K562 (cell line): ENCODE results near the gene RASIP1. TPM values are rescaled to one million over a fixed set of nuclear protein-coding genes. Genes with fewer than 3 reads are reported as not detected.

Experiments
- CTCFL ChIP-seq: IDR thresholded peaks from 2 replicates; pipeline ENCODE4 v1.6.1; 2011; ENCODE audit warnings: borderline replicate concordance, low read depth, mild to moderate bottlenecking, moderate library complexity, low read length; ENCODE audit not compliant: insufficient read depth, poor library complexity, severe bottlenecking
- DIDO1 ChIP-seq: fragments of 450-650 bp; IDR thresholded peaks from 2 replicates; pipeline ENCODE4 v1.6.1; 2016; ENCODE audit warnings: low read depth, missing biosample characterization, missing genetic modification characterization
- E2F4 ChIP-seq: sonication (generic); formaldehyde crosslinking; IDR thresholded peaks from 2 replicates; pipeline ENCODE4 v1.8.0; 2022; ENCODE audit warnings: mild to moderate bottlenecking, low read depth, missing genetic modification reagents
- EGR1 ChIP-seq: fragments of 450-650 bp; conservative IDR thresholded peaks from 2 replicates; pipeline ENCODE4 v1.6.1; 2017; ENCODE audit warnings: mild to moderate bottlenecking
- KDM5B ChIP-seq: fragments of 200-600 bp; sonication (generic); IDR thresholded peaks from 2 replicates; pipeline ENCODE4 v1.6.1; 2012; ENCODE audit warnings: low read depth, mild to moderate bottlenecking, moderate library complexity, low read length, control low read depth, inconsistent platforms; ENCODE audit not compliant: insufficient replicate concordance
- MED1 ChIP-seq: sonication (generic); formaldehyde crosslinking; IDR thresholded peaks from 2 replicates; pipeline ENCODE4 v1.8.1; 2023; ENCODE audit warnings: missing genetic modification reagents, borderline replicate concordance
- MTA3 ChIP-seq: fragments of 450-650 bp; formaldehyde crosslinking; IDR thresholded peaks from 2 replicates; pipeline ENCODE4 v1.6.1; 2017; ENCODE audit warnings: mild to moderate bottlenecking, borderline replicate concordance
- NEUROD1 ChIP-seq: fragments of 150-350 bp; IDR thresholded peaks from 2 replicates; pipeline ENCODE4 v1.6.1; 2014; ENCODE audit warnings: borderline replicate concordance, low read length, low read depth; ENCODE audit not compliant: partially characterized antibody
- PCBP1 ChIP-seq: fragments of 200-400 bp; formaldehyde crosslinking; IDR thresholded peaks from 2 replicates; pipeline ENCODE4 v1.6.1; 2018; ENCODE audit warnings: mild to moderate bottlenecking, low read depth, low read length; ENCODE audit not compliant: poor library complexity, severe bottlenecking
- SMARCB1 ChIP-seq: IDR thresholded peaks from 2 replicates; pipeline ENCODE4 v1.6.1; 2011; ENCODE audit warnings: improper control_type of control experiment, low read depth; ENCODE audit not compliant: insufficient read length
- SMC3 ChIP-seq: conservative IDR thresholded peaks from 2 replicates; pipeline ENCODE4 v1.6.1; 2011; ENCODE audit warnings: low read depth, low read length, improper control_type of control experiment; ENCODE audit not compliant: insufficient read depth
- TAL1 ChIP-seq: fragments of 450-650 bp; IDR thresholded peaks from 2 replicates; pipeline ENCODE4 v1.6.1; 2016; ENCODE audit warnings: mild to moderate bottlenecking
- USF2 ChIP-seq: sonication (generic); formaldehyde crosslinking; IDR thresholded peaks from 2 replicates; pipeline ENCODE4 v1.5.0; 2020; ENCODE audit warnings: missing genetic modification reagents
- ZBTB49 ChIP-seq: sonication (generic); formaldehyde crosslinking; IDR thresholded peaks from 2 replicates; pipeline ENCODE4 v1.8.0; 2022; ENCODE audit warnings: missing genetic modification reagents, mild to moderate bottlenecking, borderline replicate concordance
- ZNF133 ChIP-seq: fragments of 250-450 bp; sonication (Bioruptor Pico); IDR thresholded peaks from 2 replicates; pipeline ENCODE4 v1.4.0; 2020; ENCODE audit warnings: mild to moderate bottlenecking
- ZNF436 ChIP-seq: fragments of 250-450, 450-650 bp; sonication (Bioruptor Pico); formaldehyde crosslinking; IDR thresholded peaks from 2 replicates; pipeline ENCODE4 v1.7.0; 2020; ENCODE audit warnings: mild to moderate bottlenecking
- ZNF507 ChIP-seq: conservative IDR thresholded peaks from 2 replicates; pipeline ENCODE4 v1.6.1; 2017; ENCODE audit warnings: missing genetic modification characterization, missing compliant biosample characterization
- ZNF518B ChIP-seq: fragments of 250-450 bp; sonication (Bioruptor Pico); IDR thresholded peaks from 2 replicates; pipeline ENCODE4 v1.5.0; 2021; ENCODE audit warnings: mild to moderate bottlenecking, moderate library complexity
- ZNF75A ChIP-seq: fragments of 450-650 bp; formaldehyde crosslinking; IDR thresholded peaks from 2 replicates; pipeline ENCODE4 v1.4.0; 2020; ENCODE audit warnings: mild to moderate bottlenecking
- polyA plus RNA-seq, 8 experiments: library from polyadenylated mRNA; depleted of rRNA in 4 of 8; stranded (reverse) in 5 of 8; unstranded in 3 of 8; fragments of >200 nt; fragmentation: Nextera tagmentation in 2 of 8; fragmentation: Illumina TruSeq in 1 of 8; extraction: Ambion mirVana in 2 of 8; extraction: Trizol in 1 of 8; gene quantifications; 2 replicates each; pipeline versions ENCODE4 v1.2.1 to v1.2.3, GENCODE V29; 2011 to 2014; ENCODE audit warnings: inconsistent platforms in 1 of 8, missing spikeins in 1 of 8
- total RNA-seq, 7 experiments: library from RNA; depleted of rRNA in 6 of 7; stranded (reverse); fragments of >200 nt in 6 of 7; fragmentation: Illumina TruSeq in 2 of 7; extraction: Trizol in 2 of 7; gene quantifications; 2 replicates each; pipeline versions ENCODE4 v1.2.1 to v1.2.3, GENCODE V29; 2011 to 2021; ENCODE audit warnings: low replicate concordance in 1 of 7

The RASIP1 gene
- total and polyA plus RNA-seq, 9 of the 15 experiments (the other 6 are each of a cell fraction or from before 2014, with no cell fraction given): 0.20 to 4.7 (median 1.5) TPM

GRCh38 chr19:48681127-48681470 lies 59.3 kb downstream of the RASIP1 start (continued):
- TF ChIP-seq CTCFL (no peak), USF2 (no peak), ZNF518B (CRISPR knock-in tag) (no peak), DIDO1 (tag) (no peak), SMARCB1 (no peak), ZNF133 (CRISPR knock-in tag) (no peak), MTA3 (0 out of 2 replicates have a peak, but pooled peaks have one; percentile 23), EGR1 (no peak), TAL1 (no peak), ZNF75A (no peak), ZBTB49 (CRISPR knock-in tag) (no peak), ZNF507 (no peak), E2F4 (CRISPR knock-in tag) (no peak), SMC3 (no peak), KDM5B (no peak), ZNF436 (CRISPR knock-in tag) (no peak), MED1 (CRISPR knock-in tag) (no peak), PCBP1 (no peak), NEUROD1 (no peak)
